ENCODE results near the gene POMT1.

GRCh38 chr9:131522257-131523085 lies 19.8 kb downstream of the POMT1 start:
- TF ChIP-seq EZH2phosphoT487 (IDR thresholded peaks at IDR 0.05) (no peak), CTCF (IDR thresholded peaks at IDR 0.05) (no peak)
